Cardiac muscle cell (in vitro differentiated cells and primary cell): ENCODE measurements around the gene YBEY. TPM values are rescaled to one million over a fixed set of nuclear protein-coding genes. Genes with fewer than 3 reads are reported as not detected.

Experiments used
- DNase-seq, 2 donors: peaks; one replicate each; pipeline versions ENCODE4 v3.0.0 to v3.0.0-alpha.2; 2010 to 2017; ENCODE audit warnings: low read depth in 1 of 2, low spot score in 1 of 2
- H3K27ac ChIP-seq: fragments of 200-600 bp; sonication (generic); 2 replicates; pipeline ENCODE4 v1.5.1; 2016
- H3K27me3 ChIP-seq: fragments of 200-600 bp; sonication (generic); 2 replicates; pipeline ENCODE4 v1.6.0; 2016; ENCODE audit warnings: control low read depth
- H3K36me3 ChIP-seq: fragments of 200-600 bp; sonication (generic); 2 replicates; pipeline ENCODE4 v1.5.1; 2016; ENCODE audit warnings: control low read depth
- H3K4me1 ChIP-seq: fragments of 200-600 bp; sonication (generic); 2 replicates; pipeline ENCODE4 v1.8.1; 2017; ENCODE audit warnings: low read depth, mild to moderate bottlenecking, mixed run types
- H3K4me3 ChIP-seq: fragments of 200-600 bp; sonication (generic); 2 replicates; pipeline ENCODE4 v1.5.1; 2016; ENCODE audit warnings: mild to moderate bottlenecking
- H3K9me3 ChIP-seq: fragments of 200-600 bp; sonication (generic); 2 replicates; pipeline ENCODE4 v1.5.1; 2017; ENCODE audit warnings: low read depth, mild to moderate bottlenecking, control low read depth
- CTCF ChIP-seq: IDR thresholded peaks from 2 replicates; pipeline ENCODE4 v1.5.1; 2012; ENCODE audit warnings: low read depth, mild to moderate bottlenecking, low read length
- polyA plus RNA-seq: library from polyadenylated mRNA; unstranded; fragments of >200 nt; fragmentation: Nextera tagmentation; extraction: Ambion mirVana; gene quantifications from 2 replicates; pipeline ENCODE4 v1.2.1, GENCODE V29; 2016
- total RNA-seq: library from RNA; depleted of rRNA; stranded (reverse); fragments of >200 nt; gene quantifications from 2 replicates; pipeline ENCODE4 v1.2.3, GENCODE V29; 2016

The YBEY gene
- total and polyA plus RNA-seq, 2 experiments from 2014 or later = 17.9 to 25.5 TPM

GRCh38 chr21:46244602-46245001 lies 41.5 kb upstream of the YBEY start:
- H3K9me3 ChIP-seq = no peaks in the 10 kb centered on the region
- no peaks in the 10 kb centered on the region for H3K4me1 ChIP-seq
- no peak overlapping the region for H3K27ac ChIP-seq
- no peaks in the 10 kb centered on the region for H3K27me3 ChIP-seq
- H3K36me3 ChIP-seq = peaks cover 71% of the 10 kb centered on the region
- TF ChIP-seq CTCF = no peak
- no peak for DNase-seq
- no peak overlapping the region for H3K4me3 ChIP-seq

GRCh38 chr21:46245213-46245915 lies 40.8 kb upstream of the YBEY start:
- H3K27ac ChIP-seq = no peak overlapping the region
- no peak for DNase-seq
- no peak for TF ChIP-seq CTCF
- no peak overlapping the region for H3K4me3 ChIP-seq
- no peaks in the 10 kb centered on the region for H3K4me1 ChIP-seq
- H3K36me3 ChIP-seq = peaks cover 71% of the 10 kb centered on the region
- H3K27me3 ChIP-seq = no peaks in the 10 kb centered on the region
- H3K9me3 ChIP-seq = no peaks in the 10 kb centered on the region

- H3K4me1 ChIP-seq = no peaks in the 10 kb centered on the region
- H3K27ac ChIP-seq = no peak overlapping the region
- no peak for DNase-seq
- no peak for TF ChIP-seq CTCF
- no peaks in the 10 kb centered on the region for H3K9me3 ChIP-seq
- H3K4me3 ChIP-seq = no peak overlapping the region
- no peaks in the 10 kb centered on the region for H3K27me3 ChIP-seq
- H3K36me3 ChIP-seq = peaks cover 71% of the 10 kb centered on the region
Observed at GRCh38 chr21:46246345-46246744, 39.8 kb upstream of the YBEY start.

GRCh38 chr21:46247699-46248421 lies 38.3 kb upstream of the YBEY start:
- H3K36me3 ChIP-seq = peaks cover 67% of the 10 kb centered on the region
- H3K27me3 ChIP-seq = no peaks in the 10 kb centered on the region
- no peak overlapping the region for H3K27ac ChIP-seq
- TF ChIP-seq CTCF = no peak
- H3K4me1 ChIP-seq = no peaks in the 10 kb centered on the region
- no peak for DNase-seq
- no peak overlapping the region for H3K4me3 ChIP-seq
- no peaks in the 10 kb centered on the region for H3K9me3 ChIP-seq

- H3K27ac ChIP-seq = no peak overlapping the region
- TF ChIP-seq CTCF = no peak
- no peak overlapping the region for H3K4me3 ChIP-seq
- H3K4me1 ChIP-seq = no peaks in the 10 kb centered on the region
- H3K36me3 ChIP-seq = peaks cover 67% of the 10 kb centered on the region
- no peaks in the 10 kb centered on the region for H3K27me3 ChIP-seq
- no peaks in the 10 kb centered on the region for H3K9me3 ChIP-seq
- DNase-seq = no peak
Observed at GRCh38 chr21:46248422-46248782, 37.7 kb upstream of the YBEY start.
